SH-SY5Y (cell line): ENCODE data around the gene ST6GALNAC2.

Experiments used
- GATA2 ChIP-seq: IDR thresholded peaks from 2 replicates; pipeline ENCODE4 v1.6.1; 2011; ENCODE audit warnings: mild to moderate bottlenecking, low read depth, low read length
- GATA3 ChIP-seq: IDR thresholded peaks from 2 replicates; pipeline ENCODE4 v1.6.1; 2011; ENCODE audit warnings: low read depth, mild to moderate bottlenecking, low read length, moderate library complexity

GRCh38 chr17:76577876-76578275 lies 7.8 kb downstream of the ST6GALNAC2 start:
- TF ChIP-seq GATA2: no peak
- no peak for TF ChIP-seq GATA3
